Keratinocyte (primary cell): ENCODE results near the gene AKTIP. TPM values are rescaled to one million over a fixed set of nuclear protein-coding genes. Genes with fewer than 3 reads are reported as not detected.

Source experiments
- DNase-seq: peaks from one replicate; pipeline ENCODE4 v3.0.0-alpha.2; 2011; ENCODE audit warnings: low read depth, missing footprints, low spot score
- FAIRE-seq: peaks from 2 replicates; lab custom pipeline; 2011; peaks lifted over from hg19 to GRCh38; lab: Jason Lieb, UNC
- H2AFZ ChIP-seq: 2 replicates; pipeline ENCODE4 v1.6.0; 2012; ENCODE audit warnings: low read length, control low read depth, inconsistent platforms; ENCODE audit not compliant: control insufficient read depth
- H3K27ac ChIP-seq: 2 replicates; pipeline ENCODE4 v1.5.1; 2011; ENCODE audit warnings: low read length; ENCODE audit not compliant: control insufficient read depth, insufficient read depth
- H3K27me3 ChIP-seq: 3 replicates; pipeline ENCODE4 v1.6.0; 2011; ENCODE audit warnings: low read length; ENCODE audit not compliant: control insufficient read depth, insufficient read depth; ENCODE audit errors: extremely low read depth
- H3K36me3 ChIP-seq, 2 experiments: 2 replicates in 1 of 2; 3 replicates in 1 of 2; pipeline ENCODE4 v1.5.1; 2011; ENCODE audit warnings: low read length in 2 of 2, mild to moderate bottlenecking in 1 of 2; ENCODE audit not compliant: control insufficient read depth in 2 of 2, insufficient read depth in 2 of 2; ENCODE audit errors: extremely low read depth in 1 of 2
- H3K4me1 ChIP-seq: 3 replicates; pipeline ENCODE4 v1.5.1; 2011; ENCODE audit warnings: low read length; ENCODE audit not compliant: control insufficient read depth, insufficient read depth; ENCODE audit errors: extremely low read depth
- H3K4me2 ChIP-seq: 3 replicates; pipeline ENCODE4 v1.6.0; 2011; ENCODE audit warnings: low read depth, low read length; ENCODE audit not compliant: control insufficient read depth, insufficient read depth; ENCODE audit errors: extremely low read depth
- H3K4me3 ChIP-seq, 3 experiments: fragments of 200-600 bp in 1 of 3; sonication (generic) in 1 of 3; 2 replicates in 2 of 3; 3 replicates in 1 of 3; pipeline ENCODE4 v1.5.1; 2011 to 2016; ENCODE audit warnings: low read length in 3 of 3, mild to moderate bottlenecking in 3 of 3, control low read depth in 2 of 3, inconsistent platforms in 1 of 3, low read depth in 1 of 3, mixed read lengths in 1 of 3, mixed run types in 1 of 3, moderate library complexity in 1 of 3; ENCODE audit not compliant: control insufficient read depth in 2 of 3, insufficient read depth in 2 of 3; ENCODE audit errors: extremely low read depth in 1 of 3
- H3K79me2 ChIP-seq: 2 replicates; pipeline ENCODE4 v1.6.0; 2012; ENCODE audit warnings: low read length; ENCODE audit not compliant: control insufficient read depth, insufficient read depth
- H3K9ac ChIP-seq: 3 replicates; pipeline ENCODE4 v1.6.0; 2011; ENCODE audit warnings: low read length; ENCODE audit not compliant: control insufficient read depth, insufficient read depth; ENCODE audit errors: extremely low read depth
- H3K9me1 ChIP-seq: 3 replicates; pipeline ENCODE4 v1.6.0; 2011; ENCODE audit warnings: low read length; ENCODE audit not compliant: control insufficient read depth, insufficient read depth; ENCODE audit errors: extremely low read depth
- H3K9me3 ChIP-seq: 2 replicates; pipeline ENCODE4 v1.5.1; 2012; ENCODE audit warnings: low read depth, low read length; ENCODE audit not compliant: control insufficient read depth
- H4K20me1 ChIP-seq: 3 replicates; pipeline ENCODE4 v1.6.0; 2011; ENCODE audit warnings: low read length; ENCODE audit not compliant: control insufficient read depth, insufficient read depth; ENCODE audit errors: extremely low read depth
- EZH2 ChIP-seq: IDR thresholded peaks from one replicate; pipeline ENCODE4 v1.6.1; 2012; ENCODE audit warnings: inconsistent platforms, mild to moderate bottlenecking, low read length, moderate library complexity
- dilution Hi-C: fragments of 300-500 bp; cut with MboI; formaldehyde crosslinking; loops from one replicate; pipeline ENCODE4 v1.7.0; 2020; ENCODE audit warnings: low sequenced_read_pairs; ENCODE audit not compliant: extremely low pct_ligation_motif_present
- polyA plus RNA-seq, 5 experiments: library from polyadenylated mRNA; depleted of rRNA in 3 of 5; stranded (reverse) in 3 of 5; stranded (forward) in 1 of 5; unstranded in 1 of 5; fragments of >200 nt; gene quantifications; 1 replicate in 1 of 5; 2 replicates in 3 of 5; 3 replicates in 1 of 5; pipeline versions ENCODE4 v1.2.1 to v1.2.3, GENCODE V29; 2011 to 2012; ENCODE audit warnings: missing spikeins in 2 of 5, low read depth in 1 of 5, low replicate concordance in 1 of 5
- TF ChIP-seq, protein P1 (sequence below), 3 experiments: IDR thresholded peaks in 1 of 3; conservative IDR thresholded peaks in 1 of 3; optimal IDR thresholded peaks in 1 of 3; 2 replicates in 2 of 3; 3 replicates in 1 of 3; pipeline versions ENCODE3 to v1.5.1; 2011; ENCODE audit warnings: low read length in 3 of 3, mild to moderate bottlenecking in 3 of 3, moderate library complexity in 2 of 3, control low read depth in 1 of 3, inconsistent platforms in 1 of 3; ENCODE audit not compliant: insufficient read depth in 2 of 3; ENCODE audit errors: extremely low read depth in 1 of 3

The AKTIP gene
- polyA plus RNA-seq, 1 donor (not counting 4 experiments of a cell fraction or from before 2014, with no cell fraction given), result 23.6 TPM

DNA sequence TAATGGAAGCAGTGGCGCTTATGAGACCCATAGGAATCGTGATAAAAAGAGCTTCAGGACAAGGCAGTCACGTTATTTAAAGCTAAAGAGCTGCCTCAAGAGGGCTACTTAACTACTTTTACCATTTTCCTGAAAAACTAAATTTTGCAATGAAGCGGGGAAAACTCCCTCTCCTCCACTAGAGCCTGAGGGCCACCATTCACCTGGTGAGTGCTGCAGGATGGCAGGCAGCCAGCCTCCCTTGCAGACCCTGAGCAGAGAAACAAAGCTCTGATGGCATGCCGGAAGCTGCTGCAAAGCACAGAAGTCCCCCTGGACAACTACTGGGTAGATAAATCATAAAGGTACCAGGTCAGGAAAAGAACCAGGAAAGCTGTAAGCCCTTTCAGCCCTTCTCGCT lies 8.4 kb downstream of the AKTIP start:
- Histone ChIP-seq H3K4me3 (no peak overlapping the region), H3K79me2 (no peaks in the 10 kb centered on the region), H3K9me3 (no peaks in the 10 kb centered on the region), H4K20me1 (no peaks in the 10 kb centered on the region), H3K36me3 (peaks cover 17 to 18% of the 10 kb centered on the region in 2 experiments), H2AFZ (no peak overlapping the region), H3K27me3 (no peaks in the 10 kb centered on the region), H3K27ac (no peak overlapping the region), H3K4me2 (no peak overlapping the region), H3K9me1 (no peaks in the 10 kb centered on the region), H3K9ac (no peak overlapping the region), H3K4me1 (no peaks in the 10 kb centered on the region)
- dilution Hi-C loops, result no loop called here
- FAIRE-seq (no peak), DNase-seq (no peak)
- no peak for TF ChIP-seq EZH2
- TF ChIP-seq, protein P1, sequence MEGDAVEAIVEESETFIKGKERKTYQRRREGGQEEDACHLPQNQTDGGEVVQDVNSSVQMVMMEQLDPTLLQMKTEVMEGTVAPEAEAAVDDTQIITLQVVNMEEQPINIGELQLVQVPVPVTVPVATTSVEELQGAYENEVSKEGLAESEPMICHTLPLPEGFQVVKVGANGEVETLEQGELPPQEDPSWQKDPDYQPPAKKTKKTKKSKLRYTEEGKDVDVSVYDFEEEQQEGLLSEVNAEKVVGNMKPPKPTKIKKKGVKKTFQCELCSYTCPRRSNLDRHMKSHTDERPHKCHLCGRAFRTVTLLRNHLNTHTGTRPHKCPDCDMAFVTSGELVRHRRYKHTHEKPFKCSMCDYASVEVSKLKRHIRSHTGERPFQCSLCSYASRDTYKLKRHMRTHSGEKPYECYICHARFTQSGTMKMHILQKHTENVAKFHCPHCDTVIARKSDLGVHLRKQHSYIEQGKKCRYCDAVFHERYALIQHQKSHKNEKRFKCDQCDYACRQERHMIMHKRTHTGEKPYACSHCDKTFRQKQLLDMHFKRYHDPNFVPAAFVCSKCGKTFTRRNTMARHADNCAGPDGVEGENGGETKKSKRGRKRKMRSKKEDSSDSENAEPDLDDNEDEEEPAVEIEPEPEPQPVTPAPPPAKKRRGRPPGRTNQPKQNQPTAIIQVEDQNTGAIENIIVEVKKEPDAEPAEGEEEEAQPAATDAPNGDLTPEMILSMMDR (optimal IDR thresholded peaks at IDR 0.05 in 1 of 3, IDR thresholded peaks at IDR 0.05 in 1 of 3, conservative IDR thresholded peaks at IDR 0.05 in 1 of 3; ENCODE audit: extremely low read depth in 1 of 3, insufficient read depth in 2 of 3, low read length in 3 of 3), result no peak

DNA sequence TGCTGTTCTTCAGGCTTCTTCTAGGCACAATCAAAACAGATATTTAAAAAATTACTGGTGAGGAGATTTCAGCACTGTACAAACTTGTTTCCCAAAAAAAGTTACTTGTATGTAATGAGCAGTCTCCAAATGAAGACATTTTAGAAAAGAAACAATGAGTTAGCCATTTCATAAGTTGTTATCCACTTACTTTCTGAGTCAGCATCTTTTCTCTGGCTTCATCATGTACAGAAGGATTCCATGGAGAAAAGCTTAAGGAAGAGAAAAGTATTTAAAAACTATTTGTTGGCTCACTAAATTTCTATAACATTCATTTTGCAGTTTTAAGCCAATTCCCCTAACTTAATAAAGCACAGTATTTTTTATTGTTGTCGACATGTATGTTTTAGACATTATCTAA lies 10.5 kb downstream of the AKTIP start:
- Histone ChIP-seq H3K9me3 (no peaks in the 10 kb centered on the region), H3K4me3 (no peak overlapping the region), H2AFZ (no peak overlapping the region), H4K20me1 (no peaks in the 10 kb centered on the region), H3K27ac (no peak overlapping the region), H3K79me2 (no peaks in the 10 kb centered on the region), H3K36me3 (peaks cover 16 to 18% of the 10 kb centered on the region in 2 experiments), H3K27me3 (no peaks in the 10 kb centered on the region), H3K4me2 (no peak overlapping the region), H3K4me1 (no peaks in the 10 kb centered on the region), H3K9me1 (no peaks in the 10 kb centered on the region), H3K9ac (no peak overlapping the region)
- dilution Hi-C loops, result no loop called here
- no peak for FAIRE-seq
- TF ChIP-seq EZH2, result no peak
- TF ChIP-seq, protein P1 (optimal IDR thresholded peaks at IDR 0.05 in 1 of 3, IDR thresholded peaks at IDR 0.05 in 1 of 3, conservative IDR thresholded peaks at IDR 0.05 in 1 of 3; ENCODE audit: extremely low read depth in 1 of 3, insufficient read depth in 2 of 3, low read length in 3 of 3), result no peak
- no peak for DNase-seq
